ENCODE results near the gene CDK14.

CDK14 gene

DNA sequence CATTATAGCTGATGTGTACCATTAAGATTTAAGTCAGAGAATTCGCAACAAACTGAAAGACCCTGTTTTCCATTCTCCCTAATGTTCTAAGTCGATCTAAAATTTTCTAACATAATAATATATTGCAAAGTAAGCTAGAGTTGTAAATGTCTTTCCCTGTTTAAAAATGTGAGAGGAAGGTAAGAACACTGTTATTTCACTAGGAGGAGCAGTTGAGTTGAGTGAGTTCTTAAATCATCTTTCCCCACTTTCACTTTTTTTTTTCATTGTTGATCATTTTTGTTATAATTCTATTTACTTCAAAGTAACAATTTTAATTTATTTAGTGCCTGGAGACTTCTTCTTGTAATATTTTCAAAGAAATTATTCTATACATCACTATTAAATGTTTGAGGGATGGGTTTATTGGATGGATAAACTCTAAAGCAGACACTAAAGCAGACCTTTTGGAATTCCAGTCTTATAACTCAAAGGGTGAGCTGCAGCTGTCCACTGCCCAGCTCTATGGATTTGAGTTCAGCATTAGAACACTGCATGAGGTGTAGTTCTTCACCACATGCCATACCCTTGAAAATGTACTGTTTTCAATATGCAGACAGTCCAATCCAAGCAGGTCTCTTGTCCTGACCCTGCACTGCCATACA is 486.9 kb downstream of the CDK14 start:
- peaks cover 7% of the 10 kb centered on the region for H3K36me3 ChIP-seq
- no peak overlapping the region for H3K27ac ChIP-seq
- H3K4me1 ChIP-seq (ENCODE audit: control insufficient read depth in 1 of 2, insufficient read depth in 1 of 2, low read depth in 1 of 2, low read length in 1 of 2): no peaks in the 10 kb centered on the region
- H3K27me3 ChIP-seq: no peaks in the 10 kb centered on the region
- TF ChIP-seq, protein P1, sequence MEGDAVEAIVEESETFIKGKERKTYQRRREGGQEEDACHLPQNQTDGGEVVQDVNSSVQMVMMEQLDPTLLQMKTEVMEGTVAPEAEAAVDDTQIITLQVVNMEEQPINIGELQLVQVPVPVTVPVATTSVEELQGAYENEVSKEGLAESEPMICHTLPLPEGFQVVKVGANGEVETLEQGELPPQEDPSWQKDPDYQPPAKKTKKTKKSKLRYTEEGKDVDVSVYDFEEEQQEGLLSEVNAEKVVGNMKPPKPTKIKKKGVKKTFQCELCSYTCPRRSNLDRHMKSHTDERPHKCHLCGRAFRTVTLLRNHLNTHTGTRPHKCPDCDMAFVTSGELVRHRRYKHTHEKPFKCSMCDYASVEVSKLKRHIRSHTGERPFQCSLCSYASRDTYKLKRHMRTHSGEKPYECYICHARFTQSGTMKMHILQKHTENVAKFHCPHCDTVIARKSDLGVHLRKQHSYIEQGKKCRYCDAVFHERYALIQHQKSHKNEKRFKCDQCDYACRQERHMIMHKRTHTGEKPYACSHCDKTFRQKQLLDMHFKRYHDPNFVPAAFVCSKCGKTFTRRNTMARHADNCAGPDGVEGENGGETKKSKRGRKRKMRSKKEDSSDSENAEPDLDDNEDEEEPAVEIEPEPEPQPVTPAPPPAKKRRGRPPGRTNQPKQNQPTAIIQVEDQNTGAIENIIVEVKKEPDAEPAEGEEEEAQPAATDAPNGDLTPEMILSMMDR (IDR thresholded peaks at IDR 0.05): no peak
- no peaks in the 10 kb centered on the region for H3K9me3 ChIP-seq
- no peak overlapping the region for H3K4me3 ChIP-seq (ENCODE audit: low read depth in 1 of 2, low read length in 1 of 2)

DNA sequence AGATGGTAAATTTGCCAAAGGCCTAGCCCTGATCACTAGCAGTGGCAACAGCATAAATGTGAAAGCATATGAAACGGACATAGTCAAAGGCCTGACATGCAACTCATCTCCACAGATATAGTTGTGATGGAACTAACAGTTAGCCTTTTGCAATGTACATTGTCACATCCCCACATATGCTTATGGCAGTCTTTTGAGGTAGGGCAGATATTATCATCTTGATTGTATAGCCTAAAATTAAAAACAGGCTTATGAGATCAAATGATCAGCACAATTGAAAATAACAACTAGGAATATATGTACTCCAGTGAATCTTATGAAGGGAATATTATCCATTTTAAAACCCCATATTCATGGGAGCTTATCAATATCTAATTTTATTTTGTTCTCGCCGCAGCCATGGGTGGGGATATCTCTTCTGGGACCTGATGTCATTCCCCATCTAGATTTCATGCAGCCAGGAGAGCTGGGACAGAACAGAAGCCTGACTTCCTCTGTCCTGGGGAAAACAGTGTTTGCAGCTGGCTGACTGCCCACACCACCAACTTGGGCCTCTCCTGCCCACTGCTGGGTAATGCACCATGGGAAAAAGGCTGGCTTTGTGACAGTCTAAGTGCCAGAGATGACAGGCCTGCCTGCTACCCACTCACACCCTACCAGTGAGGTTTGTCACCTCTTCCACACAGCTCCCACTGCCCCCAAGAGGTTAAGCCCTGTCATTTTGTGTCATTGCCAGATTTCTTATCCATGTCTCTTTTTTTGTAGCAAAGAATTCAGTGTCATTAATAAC is 487.9 kb downstream of the CDK14 start:
- H3K4me1 ChIP-seq (ENCODE audit: control insufficient read depth in 1 of 2, insufficient read depth in 1 of 2, low read depth in 1 of 2, low read length in 1 of 2): no peaks in the 10 kb centered on the region
- TF ChIP-seq, protein P1 (IDR thresholded peaks at IDR 0.05): no peak
- H3K27me3 ChIP-seq: no peaks in the 10 kb centered on the region
- peaks cover 7% of the 10 kb centered on the region for H3K36me3 ChIP-seq
- H3K27ac ChIP-seq: no peak overlapping the region
- H3K9me3 ChIP-seq: no peaks in the 10 kb centered on the region
- H3K4me3 ChIP-seq (ENCODE audit: low read depth in 1 of 2, low read length in 1 of 2): no peak overlapping the region

DNA sequence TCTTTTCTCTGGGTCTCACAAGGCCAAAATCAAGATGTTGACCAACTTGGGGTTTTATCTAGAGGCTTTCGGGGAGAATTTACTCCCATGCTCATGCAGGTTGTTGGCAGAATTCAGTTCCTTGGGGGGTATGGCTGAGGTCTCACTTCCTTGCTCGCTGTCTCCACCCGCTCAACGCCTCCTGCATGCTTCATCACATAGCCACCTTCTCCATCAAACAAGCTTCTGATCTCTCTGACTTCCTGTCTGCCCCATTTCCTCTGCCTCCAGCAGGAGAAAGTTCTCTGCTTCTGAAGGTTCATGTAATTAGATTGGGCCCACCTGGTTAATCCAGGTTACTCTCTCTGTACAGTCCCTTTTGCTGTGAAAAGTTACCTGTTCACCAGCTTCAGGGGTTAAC is 489.1 kb downstream of the CDK14 start:
- peaks cover 7% of the 10 kb centered on the region for H3K36me3 ChIP-seq
- H3K27ac ChIP-seq: no peak overlapping the region
- TF ChIP-seq, protein P1 (IDR thresholded peaks at IDR 0.05): no peak
- H3K27me3 ChIP-seq: no peaks in the 10 kb centered on the region
- no peak overlapping the region for H3K4me3 ChIP-seq (ENCODE audit: low read depth in 1 of 2, low read length in 1 of 2)
- no peaks in the 10 kb centered on the region for H3K4me1 ChIP-seq (ENCODE audit: control insufficient read depth in 1 of 2, insufficient read depth in 1 of 2, low read depth in 1 of 2, low read length in 1 of 2)
- no peaks in the 10 kb centered on the region for H3K9me3 ChIP-seq

DNA sequence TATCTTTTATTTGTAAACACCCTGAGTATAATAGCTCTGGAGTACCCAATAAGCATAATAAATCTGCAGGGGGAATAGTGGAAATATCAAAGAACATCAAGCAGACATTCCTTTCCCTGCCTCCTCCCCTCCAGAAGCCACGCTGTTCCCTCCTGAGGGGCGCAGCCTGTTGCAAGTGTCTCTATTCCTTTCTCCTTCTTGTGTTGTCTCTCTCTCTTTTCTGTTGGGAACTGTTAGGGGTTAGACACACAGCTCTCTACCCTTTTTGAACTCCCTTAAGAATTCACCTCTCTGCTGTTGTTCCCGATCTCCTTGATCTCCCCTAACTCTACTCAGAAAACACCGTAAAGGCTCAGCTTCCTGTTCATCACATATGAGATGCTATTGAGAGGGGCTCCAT is 490.1 kb downstream of the CDK14 start:
- H3K27me3 ChIP-seq: no peaks in the 10 kb centered on the region
- TF ChIP-seq, protein P1 (IDR thresholded peaks at IDR 0.05): no peak
- no peaks in the 10 kb centered on the region for H3K4me1 ChIP-seq (ENCODE audit: control insufficient read depth in 1 of 2, insufficient read depth in 1 of 2, low read depth in 1 of 2, low read length in 1 of 2)
- no peak overlapping the region for H3K4me3 ChIP-seq (ENCODE audit: low read depth in 1 of 2, low read length in 1 of 2)
- H3K36me3 ChIP-seq: peaks cover 7% of the 10 kb centered on the region
- no peaks in the 10 kb centered on the region for H3K9me3 ChIP-seq
- H3K27ac ChIP-seq: no peak overlapping the region

DNA sequence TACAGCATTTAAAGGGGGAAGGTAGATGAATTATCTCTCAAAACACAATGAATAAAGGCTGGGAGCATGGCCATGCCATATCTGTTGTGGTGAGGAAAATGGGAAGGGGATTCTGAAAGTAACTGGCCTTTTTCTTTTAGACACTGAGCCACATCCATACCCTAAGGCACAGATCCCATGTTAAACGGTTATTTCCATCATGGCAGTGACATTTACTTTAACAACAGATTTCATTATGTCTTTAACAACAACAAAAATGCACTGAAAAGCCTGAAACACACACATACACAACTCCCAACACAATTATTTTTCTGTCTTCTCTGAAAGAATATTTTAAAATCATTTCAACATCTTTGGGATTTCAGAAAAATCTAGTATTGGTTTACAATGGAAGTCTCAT is 492.0 kb downstream of the CDK14 start:
- TF ChIP-seq, protein P1 (IDR thresholded peaks at IDR 0.05): no peak
- Histone ChIP-seq H3K9me3 (no peaks in the 10 kb centered on the region), H3K4me1 (ENCODE audit: control insufficient read depth in 1 of 2, insufficient read depth in 1 of 2, low read depth in 1 of 2, low read length in 1 of 2) (no peaks in the 10 kb centered on the region), H3K27ac (no peak overlapping the region), H3K36me3 (peaks cover 7% of the 10 kb centered on the region), H3K4me3 (ENCODE audit: low read depth in 1 of 2, low read length in 1 of 2) (no peak overlapping the region), H3K27me3 (no peaks in the 10 kb centered on the region)

Measured in neutrophil (primary cell).